Keratinocyte (primary cell): Measurements from ENCODE around the gene CKLF. TPM values are rescaled to one million over a fixed set of nuclear protein-coding genes. Genes with fewer than 3 reads are reported as not detected.
A peak's percentile ranks its signal among the peaks of the same experiment; 100 is the strongest.

Experiments
- DNase-seq: peaks from one replicate; pipeline ENCODE4 v3.0.0-alpha.2; 2011; ENCODE audit warnings: low read depth, missing footprints, low spot score
- FAIRE-seq: peaks from 2 replicates; lab custom pipeline; 2011; peaks lifted over from hg19 to GRCh38; lab: Jason Lieb, UNC
- H2AFZ ChIP-seq: 2 replicates; pipeline ENCODE4 v1.6.0; 2012; ENCODE audit warnings: low read length, control low read depth, inconsistent platforms; ENCODE audit not compliant: control insufficient read depth
- H3K27ac ChIP-seq: 2 replicates; pipeline ENCODE4 v1.5.1; 2011; ENCODE audit warnings: low read length; ENCODE audit not compliant: control insufficient read depth, insufficient read depth
- H3K27me3 ChIP-seq: 3 replicates; pipeline ENCODE4 v1.6.0; 2011; ENCODE audit warnings: low read length; ENCODE audit not compliant: control insufficient read depth, insufficient read depth; ENCODE audit errors: extremely low read depth
- H3K36me3 ChIP-seq, 2 experiments: 2 replicates in 1 of 2; 3 replicates in 1 of 2; pipeline ENCODE4 v1.5.1; 2011; ENCODE audit warnings: low read length in 2 of 2, mild to moderate bottlenecking in 1 of 2; ENCODE audit not compliant: control insufficient read depth in 2 of 2, insufficient read depth in 2 of 2; ENCODE audit errors: extremely low read depth in 1 of 2
- H3K4me1 ChIP-seq: 3 replicates; pipeline ENCODE4 v1.5.1; 2011; ENCODE audit warnings: low read length; ENCODE audit not compliant: control insufficient read depth, insufficient read depth; ENCODE audit errors: extremely low read depth
- H3K4me2 ChIP-seq: 3 replicates; pipeline ENCODE4 v1.6.0; 2011; ENCODE audit warnings: low read depth, low read length; ENCODE audit not compliant: control insufficient read depth, insufficient read depth; ENCODE audit errors: extremely low read depth
- H3K4me3 ChIP-seq, 3 experiments: fragments of 200-600 bp in 1 of 3; sonication (generic) in 1 of 3; 2 replicates in 2 of 3; 3 replicates in 1 of 3; pipeline ENCODE4 v1.5.1; 2011 to 2016; ENCODE audit warnings: low read length in 3 of 3, mild to moderate bottlenecking in 3 of 3, control low read depth in 2 of 3, inconsistent platforms in 1 of 3, low read depth in 1 of 3, mixed read lengths in 1 of 3, mixed run types in 1 of 3, moderate library complexity in 1 of 3; ENCODE audit not compliant: control insufficient read depth in 2 of 3, insufficient read depth in 2 of 3; ENCODE audit errors: extremely low read depth in 1 of 3
- H3K79me2 ChIP-seq: 2 replicates; pipeline ENCODE4 v1.6.0; 2012; ENCODE audit warnings: low read length; ENCODE audit not compliant: control insufficient read depth, insufficient read depth
- H3K9ac ChIP-seq: 3 replicates; pipeline ENCODE4 v1.6.0; 2011; ENCODE audit warnings: low read length; ENCODE audit not compliant: control insufficient read depth, insufficient read depth; ENCODE audit errors: extremely low read depth
- H3K9me1 ChIP-seq: 3 replicates; pipeline ENCODE4 v1.6.0; 2011; ENCODE audit warnings: low read length; ENCODE audit not compliant: control insufficient read depth, insufficient read depth; ENCODE audit errors: extremely low read depth
- H3K9me3 ChIP-seq: 2 replicates; pipeline ENCODE4 v1.5.1; 2012; ENCODE audit warnings: low read depth, low read length; ENCODE audit not compliant: control insufficient read depth
- H4K20me1 ChIP-seq: 3 replicates; pipeline ENCODE4 v1.6.0; 2011; ENCODE audit warnings: low read length; ENCODE audit not compliant: control insufficient read depth, insufficient read depth; ENCODE audit errors: extremely low read depth
- EZH2 ChIP-seq: IDR thresholded peaks from one replicate; pipeline ENCODE4 v1.6.1; 2012; ENCODE audit warnings: inconsistent platforms, mild to moderate bottlenecking, low read length, moderate library complexity
- dilution Hi-C: fragments of 300-500 bp; cut with MboI; formaldehyde crosslinking; loops from one replicate; pipeline ENCODE4 v1.7.0; 2020; ENCODE audit warnings: low sequenced_read_pairs; ENCODE audit not compliant: extremely low pct_ligation_motif_present
- polyA plus RNA-seq, 5 experiments: library from polyadenylated mRNA; depleted of rRNA in 3 of 5; stranded (reverse) in 3 of 5; stranded (forward) in 1 of 5; unstranded in 1 of 5; fragments of >200 nt; gene quantifications; 1 replicate in 1 of 5; 2 replicates in 3 of 5; 3 replicates in 1 of 5; pipeline versions ENCODE4 v1.2.1 to v1.2.3, GENCODE V29; 2011 to 2012; ENCODE audit warnings: missing spikeins in 2 of 5, low read depth in 1 of 5, low replicate concordance in 1 of 5
- TF ChIP-seq, protein P1 (sequence below), 3 experiments: IDR thresholded peaks in 1 of 3; conservative IDR thresholded peaks in 1 of 3; optimal IDR thresholded peaks in 1 of 3; 2 replicates in 2 of 3; 3 replicates in 1 of 3; pipeline versions ENCODE3 to v1.5.1; 2011; ENCODE audit warnings: low read length in 3 of 3, mild to moderate bottlenecking in 3 of 3, moderate library complexity in 2 of 3, control low read depth in 1 of 3, inconsistent platforms in 1 of 3; ENCODE audit not compliant: insufficient read depth in 2 of 3; ENCODE audit errors: extremely low read depth in 1 of 3

The CKLF gene
- polyA plus RNA-seq, 1 donor (not counting 4 experiments of a cell fraction or from before 2014, with no cell fraction given), result 38.0 TPM

DNA sequence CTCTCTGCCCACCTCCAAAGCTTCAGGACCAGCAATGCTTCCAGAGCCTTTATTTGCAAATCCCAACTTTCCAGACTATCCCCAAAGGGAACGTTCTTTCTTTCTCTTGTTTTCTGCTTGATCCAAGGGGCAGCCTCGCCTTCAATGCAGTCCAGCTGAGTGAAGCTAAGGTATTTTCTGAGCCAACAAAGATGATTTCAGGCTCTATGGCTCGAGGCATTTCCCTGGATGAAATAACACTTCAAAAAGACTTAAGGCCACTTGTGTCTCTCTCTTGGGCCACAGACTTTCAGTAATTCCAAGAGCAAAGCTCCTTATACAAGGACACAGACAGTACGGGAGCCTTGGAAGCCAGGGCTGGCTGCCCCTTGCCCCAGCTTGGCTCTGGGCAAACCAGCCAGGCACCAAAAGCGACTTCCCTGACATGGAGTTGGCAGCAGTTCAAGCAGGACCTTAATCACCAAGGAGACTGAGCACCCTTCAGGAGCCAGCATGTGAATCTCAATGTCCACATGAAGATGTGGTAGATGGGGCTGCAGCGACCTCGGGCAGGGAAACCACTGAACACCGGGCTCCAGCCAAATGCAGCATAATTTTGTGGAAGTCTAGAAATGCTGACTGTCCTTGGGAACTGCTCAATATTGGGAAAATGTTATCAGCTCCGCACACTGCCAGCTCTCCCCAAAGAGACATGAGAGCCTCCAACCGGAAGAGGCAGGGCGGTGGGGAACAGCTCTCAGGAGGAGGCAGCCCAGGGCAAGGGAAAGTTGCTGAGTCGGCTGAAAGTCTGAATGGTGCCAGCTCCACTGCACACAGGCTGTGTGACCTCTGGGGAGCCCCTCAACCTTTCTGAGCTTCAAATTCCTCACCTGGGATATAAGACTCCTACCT lies 41.4 kb upstream of the CKLF start:
- H3K9ac ChIP-seq, result no peak overlapping the region
- no peaks in the 10 kb centered on the region for H3K9me1 ChIP-seq
- TF ChIP-seq EZH2, result no peak
- TF ChIP-seq, protein P1, sequence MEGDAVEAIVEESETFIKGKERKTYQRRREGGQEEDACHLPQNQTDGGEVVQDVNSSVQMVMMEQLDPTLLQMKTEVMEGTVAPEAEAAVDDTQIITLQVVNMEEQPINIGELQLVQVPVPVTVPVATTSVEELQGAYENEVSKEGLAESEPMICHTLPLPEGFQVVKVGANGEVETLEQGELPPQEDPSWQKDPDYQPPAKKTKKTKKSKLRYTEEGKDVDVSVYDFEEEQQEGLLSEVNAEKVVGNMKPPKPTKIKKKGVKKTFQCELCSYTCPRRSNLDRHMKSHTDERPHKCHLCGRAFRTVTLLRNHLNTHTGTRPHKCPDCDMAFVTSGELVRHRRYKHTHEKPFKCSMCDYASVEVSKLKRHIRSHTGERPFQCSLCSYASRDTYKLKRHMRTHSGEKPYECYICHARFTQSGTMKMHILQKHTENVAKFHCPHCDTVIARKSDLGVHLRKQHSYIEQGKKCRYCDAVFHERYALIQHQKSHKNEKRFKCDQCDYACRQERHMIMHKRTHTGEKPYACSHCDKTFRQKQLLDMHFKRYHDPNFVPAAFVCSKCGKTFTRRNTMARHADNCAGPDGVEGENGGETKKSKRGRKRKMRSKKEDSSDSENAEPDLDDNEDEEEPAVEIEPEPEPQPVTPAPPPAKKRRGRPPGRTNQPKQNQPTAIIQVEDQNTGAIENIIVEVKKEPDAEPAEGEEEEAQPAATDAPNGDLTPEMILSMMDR (optimal IDR thresholded peaks at IDR 0.05 in 1 of 3, IDR thresholded peaks at IDR 0.05 in 1 of 3, conservative IDR thresholded peaks at IDR 0.05 in 1 of 3; ENCODE audit: extremely low read depth in 1 of 3, insufficient read depth in 2 of 3, low read length in 3 of 3), result no peak
- dilution Hi-C loops, result no loop called here
- no peaks in the 10 kb centered on the region for H3K79me2 ChIP-seq
- FAIRE-seq (peak; percentile 67), DNase-seq (no peak)
- H3K27ac ChIP-seq, result peak overlapping the region; percentile 74
- no peaks in the 10 kb centered on the region for H4K20me1 ChIP-seq
- no peak overlapping the region for H2AFZ ChIP-seq
- no peaks in the 10 kb centered on the region for H3K27me3 ChIP-seq
- H3K4me1 ChIP-seq, result peaks cover 59% of the 10 kb centered on the region
- no peak overlapping the region for H3K4me3 ChIP-seq
- peaks cover 0 to 5% of the 10 kb centered on the region in 2 experiments for H3K36me3 ChIP-seq
- peak overlapping the region; percentile 89 for H3K4me2 ChIP-seq
- H3K9me3 ChIP-seq, result no peaks in the 10 kb centered on the region

- Histone ChIP-seq H3K4me2 (peak overlapping the region; percentile 89), H3K79me2 (no peaks in the 10 kb centered on the region), H3K36me3 (peaks cover 0 to 5% of the 10 kb centered on the region in 2 experiments), H3K4me3 (peak overlapping the region in 2 of 3 experiments; percentile 54 to 61), H3K27me3 (no peaks in the 10 kb centered on the region), H3K4me1 (peaks cover 67% of the 10 kb centered on the region), H3K9me3 (no peaks in the 10 kb centered on the region), H3K9ac (peak overlapping the region; percentile 55), H2AFZ (no peak overlapping the region), H4K20me1 (no peaks in the 10 kb centered on the region), H3K27ac (peak overlapping the region; percentile 74), H3K9me1 (no peaks in the 10 kb centered on the region)
- TF ChIP-seq, protein P1 (optimal IDR thresholded peaks at IDR 0.05 in 1 of 3, IDR thresholded peaks at IDR 0.05 in 1 of 3, conservative IDR thresholded peaks at IDR 0.05 in 1 of 3; ENCODE audit: extremely low read depth in 1 of 3, insufficient read depth in 2 of 3, low read length in 3 of 3), result peak in 1 of 3 experiments; percentile 35
- no peak for TF ChIP-seq EZH2
- FAIRE-seq, result peak; percentile 87
- DNase-seq, result no peak
- dilution Hi-C loops, result no loop called here
Observed at GRCh38 chr16:66511602-66512271, 40.6 kb upstream of the CKLF start.
